ENCODE results near the gene MORF4L1. TPM values are rescaled to one million over a fixed set of nuclear protein-coding genes. Genes with fewer than 3 reads are reported as not detected.
A peak's percentile ranks its signal among the peaks of the same experiment; 100 is the strongest.

The MORF4L1 gene
- total RNA-seq, 1 experiment from 2014 or later: 503 TPM

- H3K36me3 Mint-ChIP-seq: peaks cover 46% of the 10 kb centered on the region
- ATAC-seq (no peak), DNase-seq (ENCODE audit: low spot score) (no peak)
- no peak for TF ChIP-seq ZNF416 (CRISPR knock-in tag; IDR thresholded peaks at IDR 0.05)
- TF ChIP-seq GTF2I (CRISPR knock-in tag; conservative IDR thresholded peaks at IDR 0.05): no peak
- no peak for TF ChIP-seq MAX (CRISPR knock-in tag; IDR thresholded peaks at IDR 0.05)
- no peak for TF ChIP-seq NR1H2 (CRISPR knock-in tag; IDR thresholded peaks at IDR 0.05)
- no peak for TF ChIP-seq ZNF281 (CRISPR knock-in tag; IDR thresholded peaks at IDR 0.05)
- TF ChIP-seq ELF4 (CRISPR knock-in tag; IDR thresholded peaks at IDR 0.05; ENCODE audit: low read depth): no peak
- TF ChIP-seq ZNF532 (CRISPR knock-in tag; IDR thresholded peaks at IDR 0.05; ENCODE audit: borderline replicate concordance): no peak
- TF ChIP-seq ZNF512 (CRISPR knock-in tag; IDR thresholded peaks at IDR 0.05; ENCODE audit: borderline replicate concordance): no peak
- no peak for TF ChIP-seq PRRX2 (CRISPR knock-in tag; IDR thresholded peaks at IDR 0.05)
- no peak for TF ChIP-seq FOXP1 (CRISPR knock-in tag; IDR thresholded peaks at IDR 0.05; ENCODE audit: borderline replicate concordance)
- no peak for TF ChIP-seq ZNF232 (CRISPR knock-in tag; IDR thresholded peaks at IDR 0.05)
- no peak for TF ChIP-seq RORB (CRISPR knock-in tag; IDR thresholded peaks at IDR 0.05)
- no peak for TF ChIP-seq ZNF317 (CRISPR knock-in tag; IDR thresholded peaks at IDR 0.05; ENCODE audit: borderline replicate concordance, low read depth)
- CTCF ChIA-PET: interaction anchor here (1.0 to 2.1 kb wide), 3 partner anchors 9 to 91 kb away, joined by 3 to 24 read pairs (median 7); no protein-coding TSS in a partner anchor
- H3K9me3 Mint-ChIP-seq: no peaks in the 10 kb centered on the region
- H3K4me1 Mint-ChIP-seq: no peaks in the 10 kb centered on the region; the same call in 1 of the 2 replicates
- no peak overlapping the region for H3K4me3 Mint-ChIP-seq
- H3K27ac Mint-ChIP-seq: 0 out of 2 replicates have a peak overlapping the region, but pooled peaks have one; percentile 27
- POLR2A ChIA-PET: no interaction called here
- no peaks in the 10 kb centered on the region for H3K27me3 Mint-ChIP-seq (ENCODE audit: low read depth)
Measured at GRCh38 chr15:78916088-78916487, 43.4 kb downstream of the MORF4L1 start.

GRCh38 chr15:78917888-78918287, 45.2 kb downstream of the MORF4L1 start:
- ATAC-seq (no peak), DNase-seq (ENCODE audit: low spot score) (no peak)
- ChIA-PET POLR2A (interaction anchor here (0.6 kb wide), 1 partner anchor 10 kb away, joined by 3 read pairs; no protein-coding TSS in a partner anchor), CTCF (interaction anchor here (0.7 kb wide), 1 partner anchor 27 kb away, joined by 6 read pairs; the partner anchor contains the start of gene CTSH)
- Mint-ChIP-seq H3K27ac (no peak overlapping the region), H3K9me3 (no peaks in the 10 kb centered on the region), H3K27me3 (ENCODE audit: low read depth) (no peaks in the 10 kb centered on the region), H3K4me1 (no peaks in the 10 kb centered on the region; the same call in 1 of the 2 replicates), H3K36me3 (peaks cover 47% of the 10 kb centered on the region), H3K4me3 (no peak overlapping the region)
- TF ChIP-seq MXD4 (CRISPR knock-in tag; IDR thresholded peaks at IDR 0.05; ENCODE audit: borderline replicate concordance) (no peak), TCF7 (CRISPR knock-in tag; IDR thresholded peaks at IDR 0.05; ENCODE audit: low read depth) (no peak), TEAD1 (CRISPR knock-in tag; IDR thresholded peaks at IDR 0.05) (no peak), ZNF416 (CRISPR knock-in tag; IDR thresholded peaks at IDR 0.05) (no peak), OVOL2 (CRISPR knock-in tag; IDR thresholded peaks at IDR 0.05; ENCODE audit: borderline replicate concordance) (no peak), PRDM15 (CRISPR knock-in tag; IDR thresholded peaks at IDR 0.05) (no peak), KAT7 (CRISPR knock-in tag; IDR thresholded peaks at IDR 0.05; ENCODE audit: borderline replicate concordance) (no peak), ZNF512 (CRISPR knock-in tag; IDR thresholded peaks at IDR 0.05; ENCODE audit: borderline replicate concordance) (no peak), FOXK1 (CRISPR knock-in tag; IDR thresholded peaks at IDR 0.05) (no peak)
